CD14-positive monocyte (primary cell): ENCODE results near the gene CRYAB. TPM values are rescaled to one million over a fixed set of nuclear protein-coding genes. Genes with fewer than 3 reads are reported as not detected.

ENCODE experiments used
- DNase-seq, 3 donors: peaks; one replicate each; pipeline ENCODE4 v3.0.0-alpha.2; 2011 to 2022
- H2AFZ ChIP-seq: 2 replicates; pipeline ENCODE4 v1.6.0; 2012; ENCODE audit warnings: mild to moderate bottlenecking, low read depth, low read length, inconsistent platforms; ENCODE audit not compliant: insufficient read depth, poor library complexity, severe bottlenecking
- H3K27ac ChIP-seq, 2 donors: 1 replicate in 1 of 2; 2 replicates in 1 of 2; pipeline ENCODE4 v1.5.1; 2012 to 2013; ENCODE audit warnings: low read length in 2 of 2, control low read depth in 1 of 2, inconsistent platforms in 1 of 2, low read depth in 1 of 2, mild to moderate bottlenecking in 1 of 2
- H3K27me3 ChIP-seq, 2 donors: one replicate each; pipeline versions ENCODE4 v1.6.0 to v1.6.1; 2011 to 2013; ENCODE audit warnings: low read length in 2 of 2; ENCODE audit not compliant: control insufficient read depth in 2 of 2, insufficient read depth in 2 of 2
- H3K36me3 ChIP-seq, 2 donors: replicated peaks in 1 of 2; 1 replicate in 1 of 2; 2 replicates in 1 of 2; pipeline versions ENCODE4 v1.5.1 to v1.6.1; 2012 to 2013; ENCODE audit warnings: low read length in 2 of 2, control low read depth in 1 of 2, inconsistent platforms in 1 of 2, mild to moderate bottlenecking in 1 of 2; ENCODE audit not compliant: insufficient read depth in 2 of 2, control insufficient read depth in 1 of 2
- H3K4me1 ChIP-seq, 2 donors: 1 replicate in 1 of 2; 2 replicates in 1 of 2; pipeline versions ENCODE4 v1.5.1 to v1.6.1; 2012 to 2013; ENCODE audit warnings: low read length in 2 of 2, control low read depth in 1 of 2, inconsistent platforms in 1 of 2, mild to moderate bottlenecking in 1 of 2, moderate library complexity in 1 of 2; ENCODE audit not compliant: insufficient read depth in 2 of 2, control insufficient read depth in 1 of 2
- H3K4me2 ChIP-seq: replicated peaks from 2 replicates; pipeline ENCODE3; 2012; ENCODE audit warnings: low read length, moderate library complexity, mild to moderate bottlenecking; ENCODE audit not compliant: poor library complexity, severe bottlenecking; ENCODE audit errors: extremely low read depth
- H3K4me3 ChIP-seq, 3 experiments: fragments of 200-600 bp in 1 of 3; sonication (generic) in 1 of 3; replicated peaks in 1 of 3; 1 replicate in 2 of 3; 2 replicates in 1 of 3; pipeline ENCODE4 v1.5.1; 2011 to 2013; ENCODE audit warnings: low read length in 3 of 3, mild to moderate bottlenecking in 3 of 3, control low read depth in 2 of 3, low read depth in 2 of 3, inconsistent platforms in 1 of 3, moderate library complexity in 1 of 3
- H3K79me2 ChIP-seq: 2 replicates; pipeline ENCODE4 v1.6.0; 2012; ENCODE audit warnings: mild to moderate bottlenecking, control low read depth, inconsistent platforms, low read length, moderate library complexity; ENCODE audit not compliant: insufficient read depth
- H3K9ac ChIP-seq: 2 replicates; pipeline ENCODE4 v1.6.0; 2017; ENCODE audit warnings: low read length, mild to moderate bottlenecking; ENCODE audit not compliant: insufficient read depth, poor library complexity, severe bottlenecking
- H3K9me3 ChIP-seq, 2 donors: replicated peaks in 1 of 2; 1 replicate in 1 of 2; 2 replicates in 1 of 2; pipeline versions ENCODE4 v1.5.1 to v1.6.1; 2012 to 2013; ENCODE audit warnings: low read length in 2 of 2, control low read depth in 1 of 2; ENCODE audit not compliant: control insufficient read depth in 1 of 2, insufficient read depth in 1 of 2
- H4K20me1 ChIP-seq: 2 replicates; pipeline ENCODE4 v1.6.0; 2012; ENCODE audit warnings: mild to moderate bottlenecking, low read length, control low read depth, moderate library complexity; ENCODE audit not compliant: insufficient read depth
- H3K27ac Mint-ChIP-seq, 7 donors: one replicate each; pipeline ENCODE4 v1.8.0; 2020; ENCODE audit warnings: mild to moderate bottlenecking in 7 of 7, mixed read lengths in 7 of 7, moderate library complexity in 6 of 7, inconsistent platforms in 2 of 7
- H3K27me3 Mint-ChIP-seq, 3 donors: one replicate each; pipeline ENCODE4 v1.8.0; 2021 to 2022; ENCODE audit warnings: low read depth in 3 of 3, mild to moderate bottlenecking in 3 of 3, mixed read lengths in 3 of 3, moderate library complexity in 3 of 3, inconsistent platforms in 1 of 3
- H3K36me3 Mint-ChIP-seq, 2 donors: one replicate each; pipeline ENCODE4 v1.8.0; 2020; ENCODE audit warnings: mixed read lengths in 2 of 2, inconsistent platforms in 1 of 2, mild to moderate bottlenecking in 1 of 2
- H3K4me1 Mint-ChIP-seq: one replicate; pipeline ENCODE4 v1.8.0; 2020; ENCODE audit warnings: mild to moderate bottlenecking, mixed read lengths
- H3K4me3 Mint-ChIP-seq, 2 donors: one replicate each; pipeline ENCODE4 v1.8.0; 2020; ENCODE audit warnings: mild to moderate bottlenecking in 2 of 2, mixed read lengths in 2 of 2, moderate library complexity in 1 of 2
- H3K9me3 Mint-ChIP-seq, 7 donors: one replicate each; pipeline ENCODE4 v1.8.0; 2020 to 2022; ENCODE audit warnings: mixed read lengths in 7 of 7, mild to moderate bottlenecking in 6 of 7, moderate library complexity in 6 of 7, inconsistent platforms in 2 of 7
- CTCF ChIP-seq: fragments of 200-600 bp; IDR thresholded peaks from one replicate; pipeline ENCODE4 v1.8.0; 2022; ENCODE audit warnings: antibody characterized with exemption, mild to moderate bottlenecking
- WGBS: methylation state at CpG from one replicate; pipeline ENCODE4 v1.1.5; 2013; ENCODE audit warnings: missing lambda C conversion rate; ENCODE audit not compliant: insufficient coverage; 5-methylcytosine and 5-hydroxymethylcytosine counted together
- intact Hi-C, 2 donors: fragments of 100-400 bp; cut with micrococcal nuclease; formaldehyde crosslinking; loops; one replicate each; pipeline versions ENCODE4 v1.15.0 to v1.15.1; 2023
- polyA plus RNA-seq, 3 donors: library from polyadenylated mRNA; depleted of rRNA in 1 of 3; unstranded in 2 of 3; stranded (reverse) in 1 of 3; fragments of 300-500 nt in 2 of 3; fragments of >200 nt in 1 of 3; fragmentation: Illumina TruSeq in 2 of 3; gene quantifications; 1 replicate in 2 of 3; 2 replicates in 1 of 3; pipeline ENCODE4 v1.2.3, GENCODE V29; 2012 to 2021

CRYAB gene
- polyA plus RNA-seq, 3 donors = not detected

DNA sequence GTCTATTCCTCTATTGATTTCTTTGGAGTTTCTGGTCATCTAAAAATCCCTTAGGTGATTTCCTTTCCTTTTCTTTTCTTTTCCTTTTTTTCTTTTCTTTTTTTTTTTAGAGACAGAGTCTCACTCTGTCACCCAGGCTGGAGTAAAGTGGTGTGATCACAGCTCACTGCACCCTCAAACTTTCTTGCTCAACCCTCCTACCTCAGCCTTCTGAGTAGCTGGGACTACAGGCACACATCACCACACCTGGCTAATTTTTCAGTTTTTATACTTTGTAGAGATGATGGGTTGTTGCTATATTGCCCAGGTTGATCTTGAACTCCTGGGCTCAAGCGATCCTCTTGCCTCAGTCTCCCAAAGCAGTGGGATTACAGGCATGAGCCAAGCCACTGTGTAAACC is 5.2 kb upstream of the CRYAB start:
- Histone ChIP-seq H4K20me1 (no peaks in the 10 kb centered on the region), H3K9ac (no peak overlapping the region), H2AFZ (no peak overlapping the region), H3K27me3 (peaks cover 8 to 26% of the 10 kb centered on the region in 2 donors), H3K4me3 (no peak overlapping the region), H3K4me2 (no peak overlapping the region), H3K79me2 (no peaks in the 10 kb centered on the region), H3K36me3 (no peaks in the 10 kb centered on the region), H3K9me3 (no peaks in the 10 kb centered on the region), H3K27ac (no peak overlapping the region), H3K4me1 (peaks cover 2 to 8% of the 10 kb centered on the region in 2 donors)
- 20% methylated on average over 1 of the region's 1 CpG for WGBS
- H3K4me1 Mint-ChIP-seq = peaks cover 6% of the 10 kb centered on the region
- TF ChIP-seq CTCF = no peak
- no peak overlapping the region for H3K27ac Mint-ChIP-seq
- intact Hi-C loops = no loop called here
- H3K4me3 Mint-ChIP-seq = no peak overlapping the region
- DNase-seq = no peak
- H3K36me3 Mint-ChIP-seq = no peaks in the 10 kb centered on the region
- peaks cover 37 to 50% (median 39%) of the 10 kb centered on the region in 3 donors for H3K27me3 Mint-ChIP-seq
- peaks cover 0 to 2% (median 0%) of the 10 kb centered on the region in 7 donors for H3K9me3 Mint-ChIP-seq

GRCh38 chr11:111913997-111914396 is 2.4 kb upstream of the CRYAB start:
- H3K9ac ChIP-seq = no peak overlapping the region
- peaks cover 50 to 63% (median 51%) of the 10 kb centered on the region in 3 donors for H3K27me3 Mint-ChIP-seq
- no peak overlapping the region for H2AFZ ChIP-seq

More at GRCh38 chr11:111913997-111914396, 2.4 kb upstream of the CRYAB start:
- H3K27ac Mint-ChIP-seq = no peak overlapping the region
- no peak overlapping the region for H3K27ac ChIP-seq
- H3K4me2 ChIP-seq = no peak overlapping the region
- H3K4me1 Mint-ChIP-seq = peaks cover 5% of the 10 kb centered on the region
- H3K27me3 ChIP-seq = peaks cover 13 to 43% of the 10 kb centered on the region in 2 donors
- no peaks in the 10 kb centered on the region for H3K79me2 ChIP-seq
- H3K4me3 ChIP-seq = no peak overlapping the region
- no peak for TF ChIP-seq CTCF
- H3K36me3 ChIP-seq = no peaks in the 10 kb centered on the region
- H3K9me3 Mint-ChIP-seq = peaks cover 0 to 2% (median 0%) of the 10 kb centered on the region in 7 donors
- DNase-seq = no peak
- 75% methylated on average over 1 of the region's 4 CpGs for WGBS
- no peaks in the 10 kb centered on the region for H4K20me1 ChIP-seq
- no peaks in the 10 kb centered on the region for H3K36me3 Mint-ChIP-seq
- H3K4me1 ChIP-seq = peaks cover 0 to 5% of the 10 kb centered on the region in 2 donors
- no peaks in the 10 kb centered on the region for H3K9me3 ChIP-seq
- H3K4me3 Mint-ChIP-seq = no peak overlapping the region
- intact Hi-C loops = no loop called here
